ENCODE results near the gene ARHGAP32. TPM values are rescaled to one million over a fixed set of nuclear protein-coding genes. Genes with fewer than 3 reads are reported as not detected.

ARHGAP32 gene
- total RNA-seq, 1 experiment from 2014 or later: 22.0 TPM

- no peak overlapping the region for H3K18ac ChIP-seq (ENCODE audit: insufficient read length, low read depth, low read length)
- no peaks in the 10 kb centered on the region for H3K9me3 ChIP-seq (ENCODE audit: control insufficient read depth, low read depth, low read length)
- no peak overlapping the region for H2AFZ ChIP-seq (ENCODE audit: low read length)
- H3K36me3 Mint-ChIP-seq (ENCODE audit: insufficient read depth in 1 of 3, low read depth in 3 of 3): no peaks in the 10 kb centered on the region; a peak in 1 of 7 replicates
- DNase-seq: no peak
- H3K56ac ChIP-seq (ENCODE audit: insufficient read length, low read depth, low read length): no peak overlapping the region
- H3K79me2 ChIP-seq (ENCODE audit: insufficient read depth, low read length): no peaks in the 10 kb centered on the region
- H4K91ac ChIP-seq (ENCODE audit: insufficient read length, low read depth, low read length): no peak overlapping the region
- no peaks in the 10 kb centered on the region for H3K27me3 Mint-ChIP-seq (ENCODE audit: low read depth)
- H4K5ac ChIP-seq (ENCODE audit: insufficient read length, low read depth, low read length): no peak overlapping the region
- no peak overlapping the region for H2BK20ac ChIP-seq (ENCODE audit: low read depth, low read length, poor library complexity, severe bottlenecking)
- H3K23ac ChIP-seq (ENCODE audit: insufficient read length, low read depth, low read length): no peak overlapping the region
- no peak overlapping the region for H3K27ac ChIP-seq (ENCODE audit: insufficient read length, low read depth, low read length)
- H3T11ph ChIP-seq (ENCODE audit: low read length): no peak overlapping the region
- TF ChIP-seq CTCF (conservative IDR thresholded peaks at IDR 0.05): no peak
- no peak overlapping the region for H2AK5ac ChIP-seq (ENCODE audit: insufficient read length, low read length)
- no peaks in the 10 kb centered on the region for H3K23me2 ChIP-seq (ENCODE audit: insufficient read length, low read depth, low read length, poor library complexity, severe bottlenecking)
- no peak overlapping the region for H3K14ac ChIP-seq (ENCODE audit: insufficient read depth, low read length)
- no peaks in the 10 kb centered on the region for H3K79me1 ChIP-seq (ENCODE audit: insufficient read depth, low read depth, low read length, poor library complexity, severe bottlenecking)
- H3K27ac Mint-ChIP-seq: no peak overlapping the region; a peak in 1 of 7 replicates
- no peak overlapping the region for H2BK15ac ChIP-seq (ENCODE audit: low read depth, low read length)
- no peaks in the 10 kb centered on the region; a peak in 1 of 5 replicates for H3K9me3 Mint-ChIP-seq
- H4K8ac ChIP-seq (replicated peaks; ENCODE audit: insufficient read length, low read depth, low read length): no peak overlapping the region
- H2BK12ac ChIP-seq (ENCODE audit: insufficient read length, low read depth, low read length): no peak overlapping the region
- H3K27me3 ChIP-seq (ENCODE audit: insufficient read depth, low read length): no peaks in the 10 kb centered on the region
- H3K4me2 ChIP-seq (ENCODE audit: insufficient read depth, insufficient read length, low read length): no peak overlapping the region
- H2BK120ac ChIP-seq (ENCODE audit: low read depth, low read length, poor library complexity, severe bottlenecking): no peak overlapping the region
- no peak overlapping the region for H2BK5ac ChIP-seq (ENCODE audit: insufficient read length, low read length)
- H3K9ac ChIP-seq (ENCODE audit: extremely low read depth, insufficient read length, low read length): no peak overlapping the region
- no peaks in the 10 kb centered on the region for H3K4me1 ChIP-seq (ENCODE audit: insufficient read depth, low read length)
- peaks cover 0 to 3% of the 10 kb centered on the region in 2 experiments; a peak in 3 of 4 replicates for H3K4me1 Mint-ChIP-seq
- no CpG with 5 or more reads among the region's 2 CpGs for WGBS (ENCODE audit: extremely low coverage, insufficient read length, low lambda C conversion rate)
- no peaks in the 10 kb centered on the region for H4K20me1 ChIP-seq (ENCODE audit: control insufficient read depth, insufficient read depth, insufficient read length)
- no peak overlapping the region for H3K4ac ChIP-seq (ENCODE audit: low read depth, low read length)
- no peak overlapping the region for H3K4me3 Mint-ChIP-seq
These were observed 76.2 kb downstream of the ARHGAP32 start for GRCh38 chr11:129115652-129116586.
